ENCODE results near the gene USPL1. TPM values are rescaled to one million over a fixed set of nuclear protein-coding genes. Genes with fewer than 3 reads are reported as not detected.

Gene USPL1
- total RNA-seq, 1 experiment from 2014 or later, result 6.0 TPM

DNA sequence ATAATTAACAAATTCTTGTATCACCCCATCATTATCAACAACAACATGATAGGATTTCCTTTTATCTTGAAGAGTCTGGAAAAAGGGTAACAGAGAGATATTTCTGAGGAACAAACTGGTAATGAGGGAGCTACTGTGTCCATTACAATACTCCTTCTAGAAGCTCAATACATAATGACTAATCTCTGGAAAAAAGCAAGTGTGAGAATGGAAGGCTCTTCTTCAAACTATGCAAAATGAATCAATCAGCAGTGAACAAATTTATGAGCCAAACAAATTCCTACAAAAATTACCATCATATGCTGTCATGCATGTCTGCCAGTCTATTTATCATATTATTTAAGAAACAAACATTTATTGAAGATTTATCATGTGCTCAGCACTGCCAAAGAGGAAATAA lies 30.0 kb upstream of the USPL1 start:
- intact Hi-C loops (cut with micrococcal nuclease), result no loop called here
- H3K27me3 ChIP-seq (ENCODE audit: low read length), result no peaks in the 10 kb centered on the region
- no peaks in the 10 kb centered on the region for H4K20me1 ChIP-seq (ENCODE audit: low read length)
- no peaks in the 10 kb centered on the region for H3F3A ChIP-seq (ENCODE audit: low read length, unreplicated experiment)
- no peaks in the 10 kb centered on the region for H3K79me2 ChIP-seq (ENCODE audit: low read length)
- ATAC-seq (no peak), DNase-seq (no peak)
- H3K4me2 ChIP-seq (ENCODE audit: low read length), result no peak overlapping the region
- H3K27ac ChIP-seq (ENCODE audit: low read length), result no peak overlapping the region
- BruUV-seq (replicated peaks), result no TSS peak
- no peak overlapping the region for H3K4me3 ChIP-seq (ENCODE audit: low read length)
- H3K9me3 ChIP-seq (ENCODE audit: low read length), result no peaks in the 10 kb centered on the region
- no peaks in the 10 kb centered on the region for H3K9me2 ChIP-seq (replicated peaks; ENCODE audit: low read length)
- no peak overlapping the region for H2AFZ ChIP-seq (ENCODE audit: low read length)
- H3K9ac ChIP-seq (ENCODE audit: low read length), result no peak overlapping the region
- ChIA-PET POLR2A (ENCODE audit: unreplicated experiment) (no interaction called here), CTCF (no interaction called here)
- TF ChIP-seq EZH2phosphoT487 (IDR thresholded peaks at IDR 0.05; ENCODE audit: borderline replicate concordance, low read length) (no peak), EZH2 (IDR thresholded peaks at IDR 0.05; ENCODE audit: low read length, unreplicated experiment) (no peak)
- TF ChIP-seq, protein P1, sequence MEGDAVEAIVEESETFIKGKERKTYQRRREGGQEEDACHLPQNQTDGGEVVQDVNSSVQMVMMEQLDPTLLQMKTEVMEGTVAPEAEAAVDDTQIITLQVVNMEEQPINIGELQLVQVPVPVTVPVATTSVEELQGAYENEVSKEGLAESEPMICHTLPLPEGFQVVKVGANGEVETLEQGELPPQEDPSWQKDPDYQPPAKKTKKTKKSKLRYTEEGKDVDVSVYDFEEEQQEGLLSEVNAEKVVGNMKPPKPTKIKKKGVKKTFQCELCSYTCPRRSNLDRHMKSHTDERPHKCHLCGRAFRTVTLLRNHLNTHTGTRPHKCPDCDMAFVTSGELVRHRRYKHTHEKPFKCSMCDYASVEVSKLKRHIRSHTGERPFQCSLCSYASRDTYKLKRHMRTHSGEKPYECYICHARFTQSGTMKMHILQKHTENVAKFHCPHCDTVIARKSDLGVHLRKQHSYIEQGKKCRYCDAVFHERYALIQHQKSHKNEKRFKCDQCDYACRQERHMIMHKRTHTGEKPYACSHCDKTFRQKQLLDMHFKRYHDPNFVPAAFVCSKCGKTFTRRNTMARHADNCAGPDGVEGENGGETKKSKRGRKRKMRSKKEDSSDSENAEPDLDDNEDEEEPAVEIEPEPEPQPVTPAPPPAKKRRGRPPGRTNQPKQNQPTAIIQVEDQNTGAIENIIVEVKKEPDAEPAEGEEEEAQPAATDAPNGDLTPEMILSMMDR (conservative IDR thresholded peaks at IDR 0.05; ENCODE audit: low read depth, low read length), result no peak
- H3K36me3 ChIP-seq (ENCODE audit: low read depth, low read length), result no peaks in the 10 kb centered on the region
- peaks cover 26% of the 10 kb centered on the region for H3K4me1 ChIP-seq (ENCODE audit: insufficient read depth, low read length)

DNA sequence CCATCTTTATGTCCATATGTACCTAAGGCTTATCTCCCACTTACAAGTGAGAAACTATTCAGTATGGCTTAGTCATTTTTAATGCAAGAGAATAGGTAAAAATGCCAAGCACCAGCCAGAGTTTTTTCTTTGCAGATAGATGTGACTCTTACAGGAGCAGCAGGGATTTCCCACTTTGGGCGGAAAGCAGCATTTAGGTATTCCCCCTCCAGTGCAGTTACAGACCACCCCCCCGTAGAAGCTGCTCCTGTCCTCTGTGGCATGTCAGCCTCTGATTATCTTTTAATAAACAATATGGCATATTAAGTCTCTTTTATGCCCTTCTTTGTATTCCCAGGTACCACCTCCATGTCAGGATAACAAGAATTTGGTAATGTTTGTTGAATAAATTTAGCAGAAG lies 24.7 kb upstream of the USPL1 start:
- no peaks in the 10 kb centered on the region for H3K4me1 ChIP-seq (ENCODE audit: insufficient read depth, low read length)
- TF ChIP-seq, protein P1 (conservative IDR thresholded peaks at IDR 0.05; ENCODE audit: low read depth, low read length), result no peak
- TF ChIP-seq EZH2 (IDR thresholded peaks at IDR 0.05; ENCODE audit: low read length, unreplicated experiment) (no peak), EZH2phosphoT487 (IDR thresholded peaks at IDR 0.05; ENCODE audit: borderline replicate concordance, low read length) (no peak)
- ATAC-seq, result no peak

DNA sequence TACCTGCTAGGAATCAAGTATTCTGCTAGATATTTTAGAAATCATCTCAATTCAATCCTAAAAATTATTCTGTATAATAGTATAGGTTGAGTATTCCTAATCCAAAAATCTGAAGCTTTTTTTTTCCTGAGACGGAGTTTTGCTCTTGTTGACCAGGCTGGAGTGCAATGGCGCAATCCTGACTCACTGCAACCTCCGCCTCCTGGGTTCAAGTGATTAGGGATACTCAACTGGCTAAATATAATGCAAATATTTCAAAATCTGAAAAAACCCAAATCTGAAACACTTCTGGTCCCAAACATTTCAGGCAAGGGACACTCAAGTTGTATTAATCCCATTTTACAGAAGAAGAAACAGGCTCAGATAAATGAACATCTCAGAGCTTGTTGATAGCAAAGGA lies 17.2 kb upstream of the USPL1 start:
- H2AFZ ChIP-seq (ENCODE audit: low read length), result no peak overlapping the region
- H3F3A ChIP-seq (ENCODE audit: low read length, unreplicated experiment), result no peaks in the 10 kb centered on the region
- ChIA-PET CTCF (no interaction called here), POLR2A (ENCODE audit: unreplicated experiment) (interaction anchor here (0.6 kb wide), 1 partner anchor 45 kb away, joined by 4 read pairs; no protein-coding TSS in a partner anchor)
- H3K27me3 ChIP-seq (ENCODE audit: low read length), result no peaks in the 10 kb centered on the region
- no peak overlapping the region for H3K4me3 ChIP-seq (ENCODE audit: low read length)
- no peaks in the 10 kb centered on the region for H3K9me2 ChIP-seq (replicated peaks; ENCODE audit: low read length)
- H3K36me3 ChIP-seq (ENCODE audit: low read depth, low read length), result no peaks in the 10 kb centered on the region
- BruUV-seq (replicated peaks), result no TSS peak
- TF ChIP-seq EZH2phosphoT487 (IDR thresholded peaks at IDR 0.05; ENCODE audit: borderline replicate concordance, low read length) (no peak), EZH2 (IDR thresholded peaks at IDR 0.05; ENCODE audit: low read length, unreplicated experiment) (no peak)
- TF ChIP-seq, protein P1 (conservative IDR thresholded peaks at IDR 0.05; ENCODE audit: low read depth, low read length), result no peak
- H3K79me2 ChIP-seq (ENCODE audit: low read length), result no peaks in the 10 kb centered on the region
- no peaks in the 10 kb centered on the region for H3K4me1 ChIP-seq (ENCODE audit: insufficient read depth, low read length)
- intact Hi-C loops (cut with micrococcal nuclease), result no loop called here
- no peak overlapping the region for H3K27ac ChIP-seq (ENCODE audit: low read length)
- ATAC-seq (no peak), DNase-seq (no peak)
- no peaks in the 10 kb centered on the region for H4K20me1 ChIP-seq (ENCODE audit: low read length)
- no peaks in the 10 kb centered on the region for H3K9me3 ChIP-seq (ENCODE audit: low read length)
- no peak overlapping the region for H3K4me2 ChIP-seq (ENCODE audit: low read length)
- H3K9ac ChIP-seq (ENCODE audit: low read length), result no peak overlapping the region

More for the DNA sequence above, 24.7 kb upstream of the USPL1 start:
- no peak overlapping the region for H3K9ac ChIP-seq (ENCODE audit: low read length)
- H3K36me3 ChIP-seq (ENCODE audit: low read depth, low read length), result no peaks in the 10 kb centered on the region
- POLR2A ChIA-PET (ENCODE audit: unreplicated experiment), result no interaction called here
- no peak overlapping the region for H3K4me2 ChIP-seq (ENCODE audit: low read length)
- no peak overlapping the region for H3K27ac ChIP-seq (ENCODE audit: low read length)
- H2AFZ ChIP-seq (ENCODE audit: low read length), result no peak overlapping the region
- H3K4me3 ChIP-seq (ENCODE audit: low read length), result no peak overlapping the region
- no peaks in the 10 kb centered on the region for H3K9me3 ChIP-seq (ENCODE audit: low read length)
- no peaks in the 10 kb centered on the region for H4K20me1 ChIP-seq (ENCODE audit: low read length)
- no peaks in the 10 kb centered on the region for H3F3A ChIP-seq (ENCODE audit: low read length, unreplicated experiment)
- H3K27me3 ChIP-seq (ENCODE audit: low read length), result no peaks in the 10 kb centered on the region
- H3K9me2 ChIP-seq (replicated peaks; ENCODE audit: low read length), result no peaks in the 10 kb centered on the region
- CTCF ChIA-PET, result no interaction called here
- BruUV-seq (replicated peaks), result no TSS peak
- no peaks in the 10 kb centered on the region for H3K79me2 ChIP-seq (ENCODE audit: low read length)
- intact Hi-C loops (cut with micrococcal nuclease), result loop anchor here (5.0 kb wide), 1 partner anchor 386 kb away; no protein-coding TSS in a partner anchor
- no peak for DNase-seq
